T-cell (primary cell): ENCODE data around the gene CFAP126. TPM values are rescaled to one million over a fixed set of nuclear protein-coding genes. Genes with fewer than 3 reads are reported as not detected.
A peak's percentile ranks its signal among the peaks of the same experiment; 100 is the strongest.

Experiments
- ATAC-seq, 4 experiments: fragments of 200-7000 bp in 3 of 4; fragments of 150-1000 bp in 1 of 4; cut with Tn5 transposase; replicated peaks in 1 of 4; 1 replicate in 3 of 4; 2 replicates in 1 of 4; pipeline ENCODE4 v1.10.0; 2021; ENCODE audit warnings: moderate library complexity in 3 of 4, mild to moderate bottlenecking in 2 of 4, moderate number of reproducible peaks in 1 of 4
- CTCF ChIA-PET, 2 donors: fragments of 300-600 bp; sonication (Branson Sonifier 250); formaldehyde crosslinking; loops; one replicate each; lab custom pipeline; 2022; ENCODE audit warnings: antibody characterized with exemption in 2 of 2; lab: Charles Lee
- POLR2A ChIA-PET, 2 donors: fragments of 300-600 bp; sonication (Branson Sonifier 250); formaldehyde crosslinking; loops; one replicate each; lab custom pipeline; 2022; ENCODE audit warnings: antibody characterized with exemption in 2 of 2; lab: Charles Lee
- DNase-seq, 35 experiments: peaks; one replicate each; pipeline versions ENCODE4 v3.0.0 to v3.0.0-alpha.2; 2013 to 2023
- H3K27ac ChIP-seq: one replicate; pipeline ENCODE4 v1.5.1; 2013; ENCODE audit warnings: low read length
- H3K27me3 ChIP-seq, 2 experiments: replicated peaks in 1 of 2; 1 replicate in 1 of 2; 2 replicates in 1 of 2; pipeline versions ENCODE4 v1.6.1 to v1.7.0; 2013; ENCODE audit warnings: low read length in 1 of 2, mixed read lengths in 1 of 2; ENCODE audit not compliant: control insufficient read depth in 2 of 2, insufficient read depth in 2 of 2; ENCODE audit errors: extremely low read depth in 1 of 2
- H3K36me3 ChIP-seq, 2 donors: 1 replicate in 1 of 2; 2 replicates in 1 of 2; pipeline versions ENCODE4 v1.6.1 to v1.7.0; 2013; ENCODE audit warnings: low read length in 1 of 2; ENCODE audit not compliant: control insufficient read depth in 2 of 2, insufficient read depth in 1 of 2; ENCODE audit errors: extremely low read depth in 1 of 2
- H3K4me1 ChIP-seq, 2 experiments: 1 replicate in 1 of 2; 2 replicates in 1 of 2; pipeline versions ENCODE4 v1.6.1 to v1.7.0; 2013; ENCODE audit warnings: low read length in 2 of 2, mixed read lengths in 1 of 2; ENCODE audit not compliant: insufficient read depth in 2 of 2, control insufficient read depth in 1 of 2; ENCODE audit errors: extremely low read depth in 1 of 2
- H3K4me3 ChIP-seq, 2 donors: 1 replicate in 1 of 2; 2 replicates in 1 of 2; pipeline versions ENCODE4 v1.5.1 to v1.7.0; 2013; ENCODE audit warnings: mild to moderate bottlenecking in 2 of 2, low read length in 1 of 2, moderate library complexity in 1 of 2; ENCODE audit not compliant: control insufficient read depth in 1 of 2; ENCODE audit errors: extremely low read depth in 1 of 2
- H3K9me3 ChIP-seq: 2 replicates; pipeline ENCODE4 v1.7.0; 2013
- H3K27ac Mint-ChIP-seq, 2 donors: one replicate each; pipeline ENCODE4 v1.8.0; 2020 to 2021; ENCODE audit warnings: mild to moderate bottlenecking in 2 of 2, mixed read lengths in 2 of 2
- H3K27me3 Mint-ChIP-seq, 2 donors: one replicate each; pipeline ENCODE4 v1.8.0; 2021 to 2022; ENCODE audit warnings: mixed read lengths in 2 of 2
- H3K36me3 Mint-ChIP-seq: one replicate; pipeline ENCODE4 v1.8.0; 2021; ENCODE audit warnings: mixed read lengths
- H3K4me1 Mint-ChIP-seq, 3 donors: one replicate each; pipeline ENCODE4 v1.8.0; 2020 to 2022; ENCODE audit warnings: mixed read lengths in 3 of 3, mild to moderate bottlenecking in 1 of 3
- H3K4me3 Mint-ChIP-seq, 3 donors: one replicate each; pipeline ENCODE4 v1.8.0; 2020 to 2022; ENCODE audit warnings: mild to moderate bottlenecking in 3 of 3, mixed read lengths in 3 of 3, moderate library complexity in 3 of 3
- H3K9me3 Mint-ChIP-seq, 3 donors: one replicate each; pipeline ENCODE4 v1.8.0; 2020 to 2022; ENCODE audit warnings: mixed read lengths in 3 of 3
- WGBS: methylation state at CpG from one replicate; pipeline ENCODE4 v1.1.5; 2013; ENCODE audit warnings: missing lambda C conversion rate; ENCODE audit not compliant: insufficient coverage; 5-methylcytosine and 5-hydroxymethylcytosine counted together
- total RNA-seq, 35 experiments: library from RNA in 6 of 35; stranded (reverse) in 6 of 35; fragments of 120-200 nt in 1 of 35; gene quantifications; one replicate each; pipeline versions ENCODE4 v1.2.1 to v1.2.4 and lab custom pipeline; 2013 to 2026

CFAP126 gene
- total RNA-seq, 5 donors from 2014 or later (not counting 1 experiment from before 2014, with no cell fraction given) = not detected

DNA sequence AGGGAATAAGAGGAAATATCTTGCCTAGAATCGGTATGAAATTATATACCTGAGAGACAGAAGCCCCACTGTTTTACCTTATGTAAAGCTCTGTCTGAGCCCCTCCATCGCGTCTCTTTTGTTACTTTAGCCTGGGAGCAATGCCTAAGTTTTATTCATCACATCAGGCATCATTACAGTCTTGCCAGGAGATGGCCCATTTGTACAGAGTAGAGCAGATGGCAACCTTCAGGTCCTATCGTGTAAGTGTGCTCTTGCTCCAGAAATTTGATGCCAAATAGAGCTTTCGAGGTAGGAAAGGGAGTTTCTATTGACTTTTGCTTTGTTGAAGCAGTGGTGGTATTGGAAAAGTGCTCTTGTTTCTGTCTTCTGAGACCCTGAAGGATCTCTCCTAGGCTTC, 24.9 kb downstream of the CFAP126 start:
- WGBS = 95% methylated on average over 2 of the region's 5 CpGs

DNA sequence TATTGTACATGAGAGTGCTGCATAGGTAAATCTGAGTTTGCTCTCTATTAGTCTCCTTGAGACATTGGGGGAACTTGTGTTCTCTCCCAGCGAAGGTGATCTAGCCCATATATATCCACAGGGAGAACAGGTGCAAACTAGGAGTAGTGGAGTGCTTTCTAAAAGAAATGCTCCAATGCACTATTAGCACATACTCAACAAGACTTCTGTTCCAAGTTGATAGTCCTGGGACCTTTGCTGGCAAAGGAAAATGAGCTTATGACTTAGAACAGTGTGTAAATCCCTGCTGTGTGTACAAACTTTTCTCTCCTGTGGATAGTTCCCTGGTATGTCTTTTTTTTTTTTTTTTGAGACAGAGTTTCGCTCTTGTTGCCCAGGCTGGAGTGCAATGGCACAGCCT, 25.5 kb downstream of the CFAP126 start:
- no peaks in the 10 kb centered on the region for H3K9me3 Mint-ChIP-seq

More for the DNA sequence above, 24.9 kb downstream of the CFAP126 start:
- Mint-ChIP-seq H3K4me1 (peaks cover 0 to 5% (median 2%) of the 10 kb centered on the region in 3 donors), H3K27ac (no peak overlapping the region), H3K9me3 (no peaks in the 10 kb centered on the region), H3K27me3 (no peaks in the 10 kb centered on the region), H3K36me3 (peaks cover 41% of the 10 kb centered on the region), H3K4me3 (no peak overlapping the region)
- Histone ChIP-seq H3K4me1 (no peaks in the 10 kb centered on the region), H3K36me3 (peaks cover 0 to 49% of the 10 kb centered on the region in 2 donors), H3K27me3 (no peaks in the 10 kb centered on the region), H3K4me3 (no peak overlapping the region), H3K27ac (no peak overlapping the region), H3K9me3 (no peaks in the 10 kb centered on the region)
- CTCF ChIA-PET = interaction anchor here (0.7 kb wide), 2 partner anchors 110 to 117 kb away, joined by 4 to 5 read pairs; partner anchors contain the start of gene TOMM40L (in 1 of the 2)
- POLR2A ChIA-PET = interaction anchor here in 1 of 2 donors (0.6 kb wide), 1 partner anchor 24 kb away, joined by 6 read pairs; no protein-coding TSS in a partner anchor
- DNase-seq = no peak
- no peak for ATAC-seq

DNA sequence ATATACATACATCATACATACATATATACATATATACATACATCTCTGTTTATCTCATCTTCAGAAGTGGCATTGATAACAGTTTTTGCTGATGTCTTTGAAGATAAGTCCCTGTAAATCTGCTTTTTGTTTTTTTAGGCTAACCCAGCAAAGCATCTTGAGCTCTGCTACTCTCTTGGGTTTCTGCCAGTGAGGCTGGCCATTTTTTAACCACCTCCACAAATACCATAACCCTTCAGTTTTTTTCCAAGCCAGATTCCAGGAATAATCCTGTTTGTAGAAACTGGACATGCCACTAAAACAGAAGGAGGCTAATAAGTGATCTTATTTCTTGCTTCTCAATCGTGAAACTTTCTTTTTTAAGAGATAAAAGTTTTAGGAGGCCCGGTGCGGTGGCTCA, 31.9 kb downstream of the CFAP126 start:
- H3K4me3 ChIP-seq = no peak overlapping the region
- ChIA-PET CTCF (interaction anchor here in 1 of 2 donors (0.6 kb wide), 1 partner anchor 24 kb away, joined by 3 read pairs; no protein-coding TSS in a partner anchor), POLR2A (no interaction called here)
- H3K9me3 ChIP-seq = no peaks in the 10 kb centered on the region
- H3K27ac ChIP-seq = no peak overlapping the region
- ATAC-seq (no peak), DNase-seq (no peak)
- H3K9me3 Mint-ChIP-seq = no peaks in the 10 kb centered on the region
- H3K27me3 Mint-ChIP-seq = no peaks in the 10 kb centered on the region
- H3K4me1 Mint-ChIP-seq = peaks cover 0 to 5% (median 0%) of the 10 kb centered on the region in 3 donors
- H3K4me1 ChIP-seq = no peaks in the 10 kb centered on the region
- H3K27me3 ChIP-seq = no peaks in the 10 kb centered on the region
- WGBS = 100% methylated on average over 1 of the region's 3 CpGs
- H3K36me3 ChIP-seq = peaks cover 10 to 67% of the 10 kb centered on the region in 2 donors
- H3K27ac Mint-ChIP-seq = no peak overlapping the region
- H3K36me3 Mint-ChIP-seq = peaks cover 59% of the 10 kb centered on the region
- H3K4me3 Mint-ChIP-seq = no peak overlapping the region

More for the DNA sequence above, 25.5 kb downstream of the CFAP126 start:
- Histone ChIP-seq H3K27me3 (no peaks in the 10 kb centered on the region), H3K9me3 (no peaks in the 10 kb centered on the region), H3K27ac (no peak overlapping the region), H3K36me3 (peaks cover 0 to 51% of the 10 kb centered on the region in 2 donors), H3K4me1 (no peaks in the 10 kb centered on the region), H3K4me3 (no peak overlapping the region)
- Mint-ChIP-seq H3K36me3 (peaks cover 43% of the 10 kb centered on the region), H3K27me3 (no peaks in the 10 kb centered on the region), H3K4me1 (peaks cover 0 to 5% (median 2%) of the 10 kb centered on the region in 3 donors), H3K27ac (no peak overlapping the region), H3K4me3 (no peak overlapping the region)
- DNase-seq (no peak), ATAC-seq (no peak)
- WGBS = no CpG with 5 or more reads among the region's 2 CpGs
- ChIA-PET POLR2A (interaction anchor here in 1 of 2 donors (0.6 kb wide), 1 partner anchor 24 kb away, joined by 6 read pairs; no protein-coding TSS in a partner anchor), CTCF (interaction anchor here (0.7 kb wide), 2 partner anchors 109 to 116 kb away, joined by 4 to 5 read pairs; partner anchors contain the start of gene TOMM40L (in 1 of the 2))

DNA sequence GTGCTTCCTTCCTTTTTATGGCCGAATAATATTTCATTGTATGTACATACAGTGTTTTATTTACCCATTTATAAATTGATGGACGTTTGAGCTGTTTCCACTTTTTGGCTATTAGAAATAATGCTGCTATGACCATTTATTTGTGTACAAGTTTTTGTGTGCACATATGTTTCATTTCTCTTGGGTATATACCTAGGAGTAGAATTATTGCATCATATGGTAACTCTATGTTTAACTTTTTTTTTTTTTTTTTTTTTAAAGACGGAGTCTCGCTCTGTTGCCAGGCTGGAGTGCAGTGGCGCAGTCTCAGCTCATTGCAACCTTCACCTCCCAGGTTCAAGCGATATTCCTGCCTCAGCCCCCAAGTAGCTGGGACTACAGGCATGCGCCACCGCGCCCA, 34.5 kb downstream of the CFAP126 start:
- ATAC-seq = no peak
- peaks cover 64% of the 10 kb centered on the region for H3K36me3 Mint-ChIP-seq
- H3K4me1 Mint-ChIP-seq = peaks cover 0 to 5% (median 0%) of the 10 kb centered on the region in 3 donors
- Histone ChIP-seq H3K27me3 (no peaks in the 10 kb centered on the region), H3K27ac (no peak overlapping the region), H3K9me3 (no peaks in the 10 kb centered on the region), H3K4me3 (no peak overlapping the region), H3K36me3 (peaks cover 16 to 74% of the 10 kb centered on the region in 2 donors), H3K4me1 (no peaks in the 10 kb centered on the region)
- H3K27ac Mint-ChIP-seq = no peak overlapping the region
- ChIA-PET CTCF (interaction anchor here in 1 of 2 donors (0.7 kb wide), 1 partner anchor 16 kb away, joined by 3 read pairs; no protein-coding TSS in a partner anchor), POLR2A (no interaction called here)
- H3K4me3 Mint-ChIP-seq = no peak overlapping the region
- 95% methylated on average over 3 of the region's 9 CpGs for WGBS
- no peaks in the 10 kb centered on the region for H3K9me3 Mint-ChIP-seq
- H3K27me3 Mint-ChIP-seq = no peaks in the 10 kb centered on the region
- no peak for DNase-seq

DNA sequence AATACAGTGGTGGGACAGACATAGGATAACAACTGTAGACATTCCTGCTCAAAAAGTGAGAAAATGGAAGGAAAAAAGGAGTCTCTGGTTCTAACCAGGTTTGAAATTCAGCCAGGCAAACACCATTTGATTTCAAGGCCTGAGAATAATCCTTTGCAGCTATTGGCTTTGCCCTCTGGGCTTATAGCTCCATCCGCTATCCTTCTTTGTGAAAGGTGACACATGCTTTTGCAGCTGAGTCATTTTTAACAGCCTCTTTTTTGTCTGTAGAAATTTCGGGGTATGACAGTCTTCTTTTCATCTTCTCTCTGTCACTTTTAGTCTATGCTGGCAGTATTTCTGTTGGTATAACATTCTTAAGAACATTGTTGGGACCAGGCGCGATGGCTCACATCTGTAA, 37.3 kb downstream of the CFAP126 start:
- H3K9me3 Mint-ChIP-seq = no peaks in the 10 kb centered on the region
- no peak overlapping the region for H3K27ac Mint-ChIP-seq
- H3K36me3 ChIP-seq = peaks cover 12 to 73% of the 10 kb centered on the region in 2 donors
- ChIA-PET CTCF (interaction anchor here (0.6 to 0.7 kb wide), 2 partner anchors 9 to 580 kb away, joined by 3 to 5 read pairs; no protein-coding TSS in a partner anchor), POLR2A (interaction anchor here in 1 of 2 donors (0.6 kb wide), 1 partner anchor 1215 kb away, joined by 3 read pairs; the partner anchor contains the start of gene ATP1A2)
- H3K4me3 ChIP-seq = no peak overlapping the region
- H3K4me1 ChIP-seq = no peaks in the 10 kb centered on the region
- no peaks in the 10 kb centered on the region for H3K9me3 ChIP-seq
- DNase-seq (no peak), ATAC-seq (no peak)
- H3K27ac ChIP-seq = no peak overlapping the region
- no peaks in the 10 kb centered on the region for H3K27me3 ChIP-seq
- 79% methylated on average over 2 of the region's 4 CpGs for WGBS
- H3K4me3 Mint-ChIP-seq = no peak overlapping the region
- H3K36me3 Mint-ChIP-seq = peaks cover 62% of the 10 kb centered on the region
- peaks cover 0 to 5% (median 1%) of the 10 kb centered on the region in 3 donors for H3K4me1 Mint-ChIP-seq
- no peaks in the 10 kb centered on the region for H3K27me3 Mint-ChIP-seq

DNA sequence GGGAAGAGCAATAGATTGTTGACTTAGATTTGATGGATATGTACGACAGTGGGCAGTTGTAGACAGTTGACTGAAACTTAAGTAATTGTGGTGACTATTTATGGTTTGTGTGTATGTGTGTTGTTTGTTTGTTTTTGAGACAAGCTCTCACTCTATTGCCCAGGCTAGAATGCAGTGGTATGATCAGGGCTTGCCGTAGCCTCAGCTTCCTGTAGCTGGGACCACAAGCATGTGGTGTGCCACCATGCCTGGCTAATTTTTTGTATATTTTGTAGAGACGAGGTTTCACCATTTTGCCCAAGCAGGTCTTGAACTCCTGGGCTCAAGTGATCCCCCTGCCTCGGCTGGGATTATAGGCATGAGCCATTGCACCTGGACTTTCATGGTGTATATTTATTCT, 43.7 kb downstream of the CFAP126 start:
- POLR2A ChIA-PET = no interaction called here
- ATAC-seq = no peak
- DNase-seq = peak in 4 of 35 experiments; percentile 13 to 40 (median 24)

More for the DNA sequence above, 43.7 kb downstream of the CFAP126 start:
- Histone ChIP-seq H3K36me3 (peaks cover 3 to 24% of the 10 kb centered on the region in 2 donors), H3K9me3 (no peaks in the 10 kb centered on the region), H3K4me1 (peaks cover 0 to 9% of the 10 kb centered on the region in 2 experiments), H3K4me3 (no peak overlapping the region), H3K27ac (no peak overlapping the region), H3K27me3 (no peaks in the 10 kb centered on the region)
- no peak overlapping the region for H3K27ac Mint-ChIP-seq
- no peak overlapping the region for H3K4me3 Mint-ChIP-seq
- CTCF ChIA-PET = no interaction called here
- no peaks in the 10 kb centered on the region for H3K27me3 Mint-ChIP-seq
- no peaks in the 10 kb centered on the region for H3K9me3 Mint-ChIP-seq
- peaks cover 25% of the 10 kb centered on the region for H3K36me3 Mint-ChIP-seq
- WGBS = 71% methylated on average over 1 of the region's 4 CpGs
- H3K4me1 Mint-ChIP-seq = peaks cover 6 to 21% (median 18%) of the 10 kb centered on the region in 3 donors
